Caco-2 (cell line): ENCODE results near the gene SUMF1. TPM values are rescaled to one million over a fixed set of nuclear protein-coding genes. Genes with fewer than 3 reads are reported as not detected.

Experiments used
- BruUV-seq: library from RNA; stranded (reverse); fragments of 400-500 nt; replicated peaks from 2 replicates; lab custom pipeline; 2021; lab: Mats Ljungman, UMichigan
- CTCF ChIA-PET: fragments of 300-600 bp; sonication (Branson Sonifier 250); formaldehyde crosslinking; loops from one replicate; lab custom pipeline; 2022; ENCODE audit warnings: antibody characterized with exemption; lab: Charles Lee
- POLR2A ChIA-PET: fragments of 300-600 bp; sonication (Branson Sonifier 250); formaldehyde crosslinking; loops from one replicate; lab custom pipeline; 2022; ENCODE audit warnings: antibody characterized with exemption; lab: Charles Lee
- DNase-seq, 2 experiments: peaks; one replicate each; pipeline versions ENCODE4 v3.0.0 to v3.0.0-alpha.2; 2020 to 2022
- H3K27me3 ChIP-seq: replicated peaks from 2 replicates; pipeline ENCODE4 v1.6.0; 2011; ENCODE audit warnings: low read length; ENCODE audit not compliant: control insufficient read depth, insufficient read depth
- H3K36me3 ChIP-seq: 2 replicates; pipeline ENCODE4 v1.5.1; 2011; ENCODE audit warnings: low read length; ENCODE audit not compliant: control insufficient read depth, insufficient read depth
- H3K4me1 ChIP-seq: fragments of 250-450 bp; sonication (Bioruptor Pico); 2 replicates; pipeline ENCODE4 v1.5.1; 2020; ENCODE audit warnings: mild to moderate bottlenecking
- H3K4me3 ChIP-seq: 2 replicates; pipeline ENCODE4 v1.5.1; 2011; ENCODE audit warnings: low read depth, mild to moderate bottlenecking, control low read depth, low read length
- H3K9me3 ChIP-seq: fragments of 250-450 bp; sonication (Bioruptor Pico); 2 replicates; pipeline ENCODE4 v1.5.1; 2020; ENCODE audit warnings: mild to moderate bottlenecking, moderate library complexity
- H3K27ac Mint-ChIP-seq: one replicate; pipeline ENCODE4 v1.8.0; 2022; ENCODE audit warnings: mixed read lengths; ENCODE audit not compliant: unreplicated experiment
- H3K27me3 Mint-ChIP-seq: one replicate; pipeline ENCODE4 v1.8.0; 2022; ENCODE audit warnings: mixed read lengths; ENCODE audit not compliant: insufficient read depth, unreplicated experiment
- H3K36me3 Mint-ChIP-seq: one replicate; pipeline ENCODE4 v1.8.0; 2022; ENCODE audit warnings: mild to moderate bottlenecking, mixed read lengths; ENCODE audit not compliant: insufficient read depth, unreplicated experiment
- H3K4me1 Mint-ChIP-seq: one replicate; pipeline ENCODE4 v1.8.0; 2022; ENCODE audit warnings: low read depth, mixed read lengths; ENCODE audit not compliant: unreplicated experiment
- H3K4me3 Mint-ChIP-seq: one replicate; pipeline ENCODE4 v1.8.0; 2022; ENCODE audit warnings: mild to moderate bottlenecking, moderate library complexity, mixed read lengths; ENCODE audit not compliant: unreplicated experiment
- H3K9me3 Mint-ChIP-seq: one replicate; pipeline ENCODE4 v1.8.0; 2022; ENCODE audit warnings: mixed read lengths; ENCODE audit not compliant: unreplicated experiment
- intact Hi-C: fragments of 100-400 bp; cut with micrococcal nuclease; formaldehyde crosslinking; loops from one replicate; pipeline ENCODE4 v1.10.0; 2022; ENCODE audit not compliant: unreplicated experiment
- total RNA-seq: library from RNA; stranded (reverse); gene quantifications from 2 replicates; pipeline ENCODE4 v1.2.3, GENCODE V29; 2022
- TF ChIP-seq, protein P1 (sequence below), 2 experiments: fragments of 200-600 bp in 1 of 2; IDR thresholded peaks; 1 replicate in 1 of 2; 2 replicates in 1 of 2; pipeline versions ENCODE4 v1.5.1 to v1.8.0; 2011 to 2022; ENCODE audit warnings: antibody characterized with exemption in 1 of 2, control low read depth in 1 of 2, inconsistent platforms in 1 of 2, low read depth in 1 of 2, low read length in 1 of 2, mild to moderate bottlenecking in 1 of 2, moderate library complexity in 1 of 2; ENCODE audit not compliant: insufficient read depth in 1 of 2, severe bottlenecking in 1 of 2, unreplicated experiment in 1 of 2

SUMF1 gene
- total RNA-seq, 1 experiment from 2014 or later: 24.4 TPM

- no peaks in the 10 kb centered on the region for H3K9me3 Mint-ChIP-seq
- H3K4me3 ChIP-seq: peak within 1 kb of the TSS; percentile 67
- TF ChIP-seq, protein P1, sequence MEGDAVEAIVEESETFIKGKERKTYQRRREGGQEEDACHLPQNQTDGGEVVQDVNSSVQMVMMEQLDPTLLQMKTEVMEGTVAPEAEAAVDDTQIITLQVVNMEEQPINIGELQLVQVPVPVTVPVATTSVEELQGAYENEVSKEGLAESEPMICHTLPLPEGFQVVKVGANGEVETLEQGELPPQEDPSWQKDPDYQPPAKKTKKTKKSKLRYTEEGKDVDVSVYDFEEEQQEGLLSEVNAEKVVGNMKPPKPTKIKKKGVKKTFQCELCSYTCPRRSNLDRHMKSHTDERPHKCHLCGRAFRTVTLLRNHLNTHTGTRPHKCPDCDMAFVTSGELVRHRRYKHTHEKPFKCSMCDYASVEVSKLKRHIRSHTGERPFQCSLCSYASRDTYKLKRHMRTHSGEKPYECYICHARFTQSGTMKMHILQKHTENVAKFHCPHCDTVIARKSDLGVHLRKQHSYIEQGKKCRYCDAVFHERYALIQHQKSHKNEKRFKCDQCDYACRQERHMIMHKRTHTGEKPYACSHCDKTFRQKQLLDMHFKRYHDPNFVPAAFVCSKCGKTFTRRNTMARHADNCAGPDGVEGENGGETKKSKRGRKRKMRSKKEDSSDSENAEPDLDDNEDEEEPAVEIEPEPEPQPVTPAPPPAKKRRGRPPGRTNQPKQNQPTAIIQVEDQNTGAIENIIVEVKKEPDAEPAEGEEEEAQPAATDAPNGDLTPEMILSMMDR (IDR thresholded peaks at IDR 0.05; ENCODE audit: insufficient read depth in 1 of 2, low read depth in 1 of 2, low read length in 1 of 2, severe bottlenecking in 1 of 2, unreplicated experiment in 1 of 2): no peak
- peak within 1 kb of the TSS; percentile 80 for H3K4me3 Mint-ChIP-seq
- no peaks in the 10 kb centered on the region; the same call in 1 of the 2 replicates for H3K27me3 ChIP-seq
- peaks cover 8% of the 10 kb centered on the region for H3K36me3 Mint-ChIP-seq
- no peaks in the 10 kb centered on the region for H3K36me3 ChIP-seq
- intact Hi-C loops: loop anchor here (1.0 to 5.0 kb wide), 5 partner anchors 26 to 629 kb away; partner anchors contain the start of genes ARL8B and SUMF1
- CTCF ChIA-PET: no interaction called here
- H3K27me3 Mint-ChIP-seq: no peaks in the 10 kb centered on the region
- DNase-seq: peak; percentile 96 to 98
- POLR2A ChIA-PET: interaction anchor here (0.5 to 2.0 kb wide), 11 partner anchors 8 to 1573 kb away, joined by 3 to 28 read pairs (median 5); partner anchors contain the start of gene SUMF1
- peak within 1 kb of the TSS; percentile 79 for H3K27ac Mint-ChIP-seq
- peaks cover 4% of the 10 kb centered on the region; the same call in 1 of the 2 replicates for H3K4me1 ChIP-seq
- H3K4me1 Mint-ChIP-seq: no peaks in the 10 kb centered on the region
- no peaks in the 10 kb centered on the region for H3K9me3 ChIP-seq
- no TSS peak for BruUV-seq
Observed at GRCh38 chr3:4493014-4493940, 26.2 kb upstream of the SUMF1 start, which contains the start of gene ITPR1. Gene ITPR1, plus strand, starts transcription at chr3:4493348. Its CDS starts 23,144 bp downstream, at chr3:4516492.

- DNase-seq: peak; percentile 38 to 43
- H3K36me3 Mint-ChIP-seq: peaks cover 8% of the 10 kb centered on the region
- Histone ChIP-seq H3K4me1 (peaks cover 4% of the 10 kb centered on the region; the same call in 1 of the 2 replicates), H3K9me3 (no peaks in the 10 kb centered on the region), H3K27me3 (no peaks in the 10 kb centered on the region; the same call in 1 of the 2 replicates), H3K36me3 (no peaks in the 10 kb centered on the region), H3K4me3 (peak overlapping the region; percentile 67)
- TF ChIP-seq, protein P1 (IDR thresholded peaks at IDR 0.05; ENCODE audit: insufficient read depth in 1 of 2, low read depth in 1 of 2, low read length in 1 of 2, severe bottlenecking in 1 of 2, unreplicated experiment in 1 of 2): no peak
- H3K9me3 Mint-ChIP-seq: no peaks in the 10 kb centered on the region
- no peaks in the 10 kb centered on the region for H3K4me1 Mint-ChIP-seq
- peak overlapping the region; percentile 79 for H3K27ac Mint-ChIP-seq
- peak overlapping the region; percentile 80 for H3K4me3 Mint-ChIP-seq
- ChIA-PET POLR2A (interaction anchor here (0.5 to 2.0 kb wide), 11 partner anchors 9 to 1574 kb away, joined by 3 to 28 read pairs (median 5); partner anchors contain the start of gene SUMF1), CTCF (no interaction called here)
- intact Hi-C loops: loop anchor here (1.0 to 5.0 kb wide), 5 partner anchors 25 to 630 kb away; partner anchors contain the start of genes ARL8B and SUMF1
- TSS peak; percentile 60 for BruUV-seq
- no peaks in the 10 kb centered on the region for H3K27me3 Mint-ChIP-seq
Observed at GRCh38 chr3:4492208-4493013, 25.3 kb upstream of the SUMF1 start.
